NCI-H2081 (cell line): ENCODE results near the gene PRDX6.
"Not testable (repeated sequence)": the region's sequence is repeated elsewhere in the genome, so short reads cannot be mapped to it uniquely, and the experiment has no call there.

Experiments used
- DNase-seq, 2 experiments: peaks; one replicate each; lab custom pipeline; 2025; lab: John Stamatoyannopoulos, UW

The PRDX6 gene, protein sequence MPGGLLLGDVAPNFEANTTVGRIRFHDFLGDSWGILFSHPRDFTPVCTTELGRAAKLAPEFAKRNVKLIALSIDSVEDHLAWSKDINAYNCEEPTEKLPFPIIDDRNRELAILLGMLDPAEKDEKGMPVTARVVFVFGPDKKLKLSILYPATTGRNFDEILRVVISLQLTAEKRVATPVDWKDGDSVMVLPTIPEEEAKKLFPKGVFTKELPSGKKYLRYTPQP

DNA sequence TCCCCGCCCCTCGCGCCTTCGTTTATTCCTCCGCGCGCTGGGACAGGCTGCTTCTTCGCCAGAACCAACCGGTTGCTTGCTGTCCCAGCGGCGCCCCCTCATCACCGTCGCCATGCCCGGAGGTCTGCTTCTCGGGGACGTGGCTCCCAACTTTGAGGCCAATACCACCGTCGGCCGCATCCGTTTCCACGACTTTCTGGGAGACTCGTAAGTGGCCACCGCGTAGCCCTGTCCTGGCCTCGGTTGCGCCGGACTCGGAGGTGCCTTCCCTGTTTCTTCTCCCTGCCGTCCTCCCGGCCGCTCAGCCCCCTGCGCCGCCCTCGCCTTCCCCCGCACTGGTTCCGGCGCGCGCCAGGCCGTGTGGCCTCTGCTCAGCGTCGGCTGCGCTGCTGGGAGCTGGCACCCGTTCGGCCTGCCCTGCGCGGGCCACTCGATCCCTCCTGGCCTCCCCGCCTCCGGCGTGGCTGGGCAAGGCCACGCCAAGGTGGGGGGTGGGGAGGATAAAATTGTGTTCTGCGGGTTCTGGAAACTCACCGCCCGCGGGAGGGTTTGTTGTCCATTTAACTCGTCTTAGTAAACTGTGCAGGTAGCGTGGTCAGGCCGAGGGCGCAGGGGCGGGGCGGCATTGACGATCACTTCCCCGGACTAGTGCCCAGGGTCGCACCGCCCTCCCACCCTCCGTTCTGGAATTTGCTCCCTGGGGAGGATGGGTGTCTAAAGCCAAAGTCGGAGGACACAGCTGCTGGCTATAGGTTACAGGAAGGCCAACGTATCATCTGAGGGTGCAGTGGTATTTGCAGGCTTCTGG is at the start of gene PRDX6:
Gene PRDX6 (plus strand): TSS at position 50 of the 808 bp plus-strand sequence. CDS start 63 bp downstream, at position 113.
- DNase-seq, result peak in 1 of 2 experiments; percentile 87

DNA sequence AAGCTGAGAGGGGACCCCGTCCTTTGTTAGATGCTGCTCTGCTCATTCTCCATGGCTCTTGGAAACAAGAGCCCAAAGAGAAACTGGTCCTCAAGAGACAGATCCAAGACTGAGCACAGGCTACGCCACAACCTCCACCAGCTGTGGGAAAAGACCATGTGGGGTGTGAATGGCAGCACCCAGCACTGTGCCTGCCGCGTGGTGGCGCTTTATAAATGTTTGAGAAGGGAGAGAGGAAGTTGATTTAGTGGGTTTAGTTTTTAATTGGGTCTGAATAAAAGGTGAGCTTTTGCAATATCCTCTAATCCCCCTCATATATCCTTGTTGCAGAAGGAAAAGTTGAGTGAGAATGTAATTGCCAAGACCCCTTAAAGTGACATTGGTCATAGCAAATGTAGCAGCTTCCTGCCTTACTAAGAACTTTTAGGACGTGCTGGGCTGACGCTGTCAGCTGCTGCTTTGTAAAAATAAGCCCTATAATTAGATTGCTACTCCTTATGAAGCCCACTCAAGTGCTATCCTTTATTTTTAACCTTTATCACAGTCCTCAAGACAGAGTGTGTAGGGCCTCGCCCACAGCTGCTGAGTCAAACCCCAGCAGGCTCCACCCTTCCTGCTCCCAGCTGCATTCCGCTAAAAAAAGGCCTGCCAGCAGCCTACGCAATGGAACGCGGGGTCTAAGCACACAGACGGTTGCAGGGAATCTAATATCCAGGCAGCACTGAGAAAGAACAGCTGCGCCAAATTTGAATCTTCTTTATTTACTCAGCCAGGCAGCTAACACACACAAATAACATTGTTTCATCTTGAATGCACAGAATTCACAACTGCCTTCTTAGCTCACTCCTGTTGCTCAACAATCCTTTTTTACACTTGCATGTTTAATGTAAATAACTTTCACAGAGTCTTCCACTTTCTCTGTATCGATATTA is 47.4 kb upstream of the PRDX6 start:
- DNase-seq, result peak in 1 of 2 experiments; percentile 26

DNA sequence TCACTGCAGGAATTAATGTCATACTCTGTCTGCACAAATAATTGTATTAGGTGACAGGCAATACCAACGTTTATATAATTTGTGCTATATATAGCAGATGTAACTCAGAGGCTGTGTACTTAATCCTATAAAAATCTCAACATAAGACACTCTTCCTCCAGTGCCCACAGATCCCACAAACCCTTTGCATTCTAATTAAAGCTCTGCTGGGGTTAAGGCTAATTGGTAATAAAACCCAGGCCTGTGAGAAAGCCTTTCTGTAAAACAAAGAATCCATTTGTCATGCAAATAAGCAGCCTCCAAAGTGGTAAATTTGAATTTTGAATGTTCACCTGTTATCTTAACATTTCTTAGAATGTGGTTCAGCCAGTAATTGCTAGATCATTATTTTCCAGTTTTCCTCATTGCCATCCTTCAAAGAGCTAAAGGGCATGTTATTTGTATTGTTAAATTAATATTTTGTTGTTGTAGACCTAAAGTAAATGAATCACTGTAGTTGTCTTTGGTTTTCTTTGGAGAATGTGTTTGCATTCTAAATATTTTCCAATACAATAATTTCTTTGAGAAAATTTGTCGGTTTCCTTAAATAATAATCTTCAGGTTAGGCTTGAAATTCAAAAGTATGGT is 46.3 kb upstream of the PRDX6 start:
- no peak for DNase-seq

GRCh38 chr1:173431304-173432045 is 45.7 kb upstream of the PRDX6 start:
- peak; percentile 88 to 94 for DNase-seq

GRCh38 chr1:173432331-173432730 is 44.8 kb upstream of the PRDX6 start:
- DNase-seq, result no peak

- no peak for DNase-seq
Measured at GRCh38 chr1:173433751-173434326, 43.3 kb upstream of the PRDX6 start.

GRCh38 chr1:173436841-173437428 is 40.2 kb upstream of the PRDX6 start:
- no peak for DNase-seq

GRCh38 chr1:173438675-173439074 is 38.5 kb upstream of the PRDX6 start:
- no peak for DNase-seq

GRCh38 chr1:173440430-173440829 is 36.7 kb upstream of the PRDX6 start:
- DNase-seq, result no peak

DNA sequence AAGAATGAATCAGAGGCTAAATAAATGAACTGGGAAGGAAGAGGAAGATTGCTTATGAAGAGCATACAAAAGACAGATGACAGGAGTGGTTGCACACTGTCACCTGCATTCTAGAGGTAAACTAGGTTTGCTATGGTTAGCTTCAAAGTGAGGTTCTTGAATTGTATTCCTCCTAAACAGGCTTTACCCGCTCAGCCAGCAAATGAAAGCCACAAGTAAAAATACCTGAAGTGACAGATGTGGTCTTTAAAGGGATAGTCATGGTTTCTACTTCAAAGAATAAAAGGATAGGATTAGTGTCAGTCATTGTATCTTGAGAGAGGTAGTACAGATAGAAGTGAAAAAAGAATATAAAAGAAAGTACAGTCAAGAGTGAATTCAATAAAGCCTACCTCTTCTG is 32.4 kb upstream of the PRDX6 start:
- DNase-seq, result no peak

GRCh38 chr1:173445164-173445563 is 32.0 kb upstream of the PRDX6 start:
- no peak for DNase-seq

GRCh38 chr1:173445656-173446055 is 31.5 kb upstream of the PRDX6 start:
- no peak for DNase-seq

DNA sequence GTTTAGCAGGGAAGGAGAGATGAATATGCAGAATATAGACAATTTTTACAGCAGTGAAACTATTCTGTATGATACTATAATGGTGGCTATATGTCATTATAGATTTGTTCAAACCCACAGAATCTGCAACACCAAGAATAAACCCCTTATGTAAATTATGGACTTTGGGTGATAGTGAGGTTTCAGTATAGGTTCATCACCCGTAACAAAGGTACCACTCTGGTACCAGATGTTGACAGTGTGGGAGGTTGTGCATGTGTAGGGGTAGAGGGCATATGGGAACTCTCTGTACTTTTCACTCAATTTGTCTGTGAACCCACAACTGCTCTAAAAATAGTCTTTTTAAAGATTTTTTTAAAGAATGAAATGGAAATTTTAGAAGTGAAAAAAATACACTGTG is 29.9 kb upstream of the PRDX6 start:
- DNase-seq, result no peak

DNA sequence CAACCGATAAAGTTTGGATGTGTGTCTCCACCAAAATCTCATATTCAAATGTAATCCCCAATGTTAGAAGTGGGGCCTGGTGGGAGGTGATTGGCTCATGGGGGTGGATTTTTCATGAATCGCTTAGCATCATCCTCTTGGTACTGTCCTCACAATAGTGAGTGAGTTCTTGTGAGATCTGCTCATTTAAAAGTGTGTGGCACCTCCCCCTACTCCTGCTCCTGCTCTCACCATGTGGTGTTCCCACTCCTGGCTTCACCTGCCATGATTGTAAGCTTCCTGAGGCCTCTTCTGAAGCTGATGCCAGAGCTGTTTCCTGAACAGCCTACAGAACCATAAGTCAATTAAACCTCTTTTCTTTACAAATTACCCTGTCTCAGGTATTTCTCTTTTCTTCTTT is 28.2 kb upstream of the PRDX6 start:
- no peak for DNase-seq

DNA sequence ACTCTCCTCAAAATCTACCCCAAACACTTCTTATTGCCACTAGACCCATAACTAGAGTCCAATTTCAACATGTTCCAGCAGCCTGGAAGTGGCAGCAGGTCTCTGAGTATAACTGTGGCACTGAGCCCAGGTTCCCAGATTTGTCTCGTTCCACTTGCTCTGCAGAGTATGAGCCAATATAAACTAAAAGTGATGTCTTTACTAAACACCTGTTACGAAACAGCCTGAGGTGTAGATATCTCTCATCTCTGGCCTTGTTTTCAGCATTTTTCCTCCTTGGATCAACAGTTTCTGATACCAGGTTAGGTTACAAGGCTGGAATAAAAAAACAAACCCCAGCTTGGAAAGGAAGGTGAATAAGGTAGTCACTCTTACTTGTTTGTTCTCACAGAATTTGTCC is 25.2 kb upstream of the PRDX6 start:
- no peak for DNase-seq

GRCh38 chr1:173453982-173454381 is 23.2 kb upstream of the PRDX6 start:
- no peak for DNase-seq

GRCh38 chr1:173454966-173455524 is 22.1 kb upstream of the PRDX6 start:
- DNase-seq, result no peak

- DNase-seq, result no peak
Measured at GRCh38 chr1:173459885-173460284, 17.2 kb upstream of the PRDX6 start.

DNA sequence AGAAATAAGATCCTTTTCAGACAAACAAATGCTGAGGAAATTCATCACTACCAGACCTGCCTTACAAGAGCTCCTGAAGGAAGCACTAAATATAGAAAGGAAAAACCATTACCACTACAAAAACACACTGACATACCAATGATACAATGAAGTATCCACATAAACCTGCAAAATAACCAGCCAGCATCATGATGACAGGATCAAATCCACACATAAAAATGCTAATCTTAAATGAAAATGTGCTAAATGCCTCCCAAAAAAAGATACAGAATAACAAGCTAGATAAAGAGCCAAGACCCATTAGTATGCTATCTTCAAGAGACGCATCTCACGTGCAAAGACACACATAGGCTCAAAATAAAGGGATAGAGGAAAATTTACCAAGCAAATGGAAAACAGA is 14.5 kb upstream of the PRDX6 start:
- not testable (repeated sequence) for DNase-seq

GRCh38 chr1:173464185-173464584 is 12.9 kb upstream of the PRDX6 start:
- DNase-seq, result not testable (repeated sequence)
